K562 (cell line): ENCODE measurements around the gene NDUFAF3. TPM values are rescaled to one million over a fixed set of nuclear protein-coding genes. Genes with fewer than 3 reads are reported as not detected.

Experiments used
- ATAC-seq: fragments of 200-7000 bp; cut with Tn5 transposase; 3 replicates; pipeline ENCODE4 v1.9.1; 2020; ENCODE audit warnings: moderate library complexity
- BruUV-seq: library from RNA; stranded (reverse); fragments of 400-500 nt; replicated peaks from 2 replicates; lab custom pipeline; 2021; lab: Mats Ljungman, UMichigan
- CTCF ChIA-PET: fragments of 300-600 bp; formaldehyde crosslinking; extraction: SDS; loops from one replicate; lab custom pipeline; 2021; ENCODE audit warnings: low intra/inter-chr PET ratio; lab: Yijun Ruan, JAX
- POLR2A ChIA-PET: fragments of 300-600, 350-650 bp; sonication (Branson Sonifier 250); formaldehyde crosslinking; extraction: SDS; loops from one replicate; lab custom pipeline; 2021; ENCODE audit warnings: antibody characterized with exemption, inconsistent platforms; lab: Yijun Ruan, JAX
- DNase-seq, 4 experiments: peaks; one replicate each; pipeline versions ENCODE4 v3.0.0 to v3.0.0-alpha.2; 2011 to 2018; ENCODE audit warnings: low spot score in 3 of 4, mixed read lengths in 3 of 4; ENCODE audit errors: extremely low read depth in 1 of 4
- FAIRE-seq: peaks from 2 replicates; lab custom pipeline; 2011; peaks lifted over from hg19 to GRCh38; lab: Jason Lieb, UNC
- H2AFZ ChIP-seq: 2 replicates; pipeline ENCODE4 v1.6.0; 2011; ENCODE audit warnings: low read depth, low read length, control low read depth, inconsistent platforms
- H3K27ac ChIP-seq: fragments of 200-600 bp; 3 replicates; pipeline ENCODE4 v1.8.0; 2011; ENCODE audit warnings: low read depth, mild to moderate bottlenecking, control low read depth, inconsistent platforms, low read length, moderate library complexity, mixed read lengths; ENCODE audit errors: extremely low read depth
- H3K27me3 ChIP-seq, 2 experiments: fragments of 300-600 bp in 1 of 2; 2 replicates in 1 of 2; 3 replicates in 1 of 2; pipeline versions ENCODE4 v1.6.0 to v1.8.0; 2011; ENCODE audit warnings: inconsistent platforms in 2 of 2, low read length in 2 of 2, mild to moderate bottlenecking in 1 of 2, mixed read lengths in 1 of 2, moderate library complexity in 1 of 2; ENCODE audit not compliant: control insufficient read depth in 2 of 2, insufficient read depth in 2 of 2
- H3K36me3 ChIP-seq: fragments of 300-600 bp; 3 replicates; pipeline ENCODE4 v1.8.0; 2011; ENCODE audit warnings: mild to moderate bottlenecking, low read length, inconsistent platforms; ENCODE audit not compliant: control insufficient read depth, insufficient read depth
- H3K4me1 ChIP-seq, 2 experiments: fragments of 200-600 bp in 1 of 2; replicated peaks in 1 of 2; 2 replicates in 1 of 2; 3 replicates in 1 of 2; pipeline versions ENCODE4 v1.5.1 to v1.8.0; 2011; ENCODE audit warnings: inconsistent platforms in 2 of 2, low read length in 2 of 2, mild to moderate bottlenecking in 1 of 2, mixed read lengths in 1 of 2, moderate library complexity in 1 of 2; ENCODE audit not compliant: control insufficient read depth in 2 of 2, insufficient read depth in 2 of 2
- H3K4me2 ChIP-seq: 2 replicates; pipeline ENCODE4 v1.6.1; 2011; ENCODE audit warnings: low read length, control low read depth, inconsistent platforms, mixed read lengths; ENCODE audit not compliant: insufficient read depth
- H3K4me3 ChIP-seq: fragments of 200-600 bp; sonication (generic), shearing (Covaris generic); 2 replicates; pipeline ENCODE4 v1.5.1; 2016; ENCODE audit warnings: control low read depth, inconsistent platforms
- H3K79me2 ChIP-seq: fragments of 200-600 bp; 3 replicates; pipeline ENCODE4 v1.8.0; 2011; ENCODE audit warnings: low read length, inconsistent platforms; ENCODE audit not compliant: control insufficient read depth, insufficient read depth
- H3K9ac ChIP-seq, 2 experiments: 2 replicates each; pipeline versions ENCODE4 v1.6.0 to v1.6.1; 2011; ENCODE audit warnings: low read depth in 2 of 2, low read length in 2 of 2, control low read depth in 1 of 2, inconsistent platforms in 1 of 2, mild to moderate bottlenecking in 1 of 2, mixed read lengths in 1 of 2; ENCODE audit not compliant: insufficient read depth in 1 of 2
- H3K9me1 ChIP-seq: one replicate; pipeline ENCODE4 v1.6.0; 2011; ENCODE audit warnings: inconsistent platforms, mild to moderate bottlenecking, low read length, moderate library complexity; ENCODE audit not compliant: control insufficient read depth, insufficient read depth
- H3K9me3 ChIP-seq: replicated peaks from 2 replicates; pipeline ENCODE4 v1.5.1; 2011; ENCODE audit warnings: low read depth, low read length, inconsistent platforms; ENCODE audit not compliant: control insufficient read depth, insufficient read depth
- H4K20me1 ChIP-seq: replicated peaks from 2 replicates; pipeline ENCODE4 v1.6.1; 2011; ENCODE audit warnings: low read length, inconsistent platforms, mixed read lengths; ENCODE audit not compliant: control insufficient read depth, insufficient read depth
- E2F3 ChIP-seq: fragments of 250-450 bp; sonication (Bioruptor Pico); IDR thresholded peaks from 2 replicates; pipeline ENCODE4 v1.4.0; 2020; ENCODE audit warnings: mild to moderate bottlenecking
- ETV1 ChIP-seq: fragments of 450-650 bp; conservative IDR thresholded peaks from 2 replicates; pipeline ENCODE4 v1.6.1; 2016; ENCODE audit warnings: missing genetic modification characterization, control low read depth, low read depth, missing compliant biosample characterization
- NFIC ChIP-seq: fragments of 450-650 bp; IDR thresholded peaks from 2 replicates; pipeline ENCODE4 v1.6.1; 2017; ENCODE audit warnings: mild to moderate bottlenecking, inconsistent platforms
- SFPQ ChIP-seq: fragments of 200-400 bp; formaldehyde crosslinking; IDR thresholded peaks from 2 replicates; pipeline ENCODE4 v1.6.1; 2017; ENCODE audit warnings: mild to moderate bottlenecking, low read depth, low read length, moderate library complexity
- TOE1 ChIP-seq, 2 experiments: fragments of 450-650 bp in 1 of 2; sonication (generic) in 1 of 2; formaldehyde crosslinking in 1 of 2; IDR thresholded peaks; 2 replicates each; pipeline versions ENCODE4 v1.7.1 to v1.8.0; 2016 to 2022; ENCODE audit warnings: borderline replicate concordance in 2 of 2, mild to moderate bottlenecking in 2 of 2, antibody characterized with exemption in 1 of 2, inconsistent platforms in 1 of 2, low read depth in 1 of 2, missing genetic modification reagents in 1 of 2, moderate library complexity in 1 of 2
- WGBS: fragments of 100-300 bp; shearing (Covaris generic); methylation state at CpG from one replicate; pipeline ENCODE4 v1.1.6; 2016; ENCODE audit warnings: low coverage, mixed read lengths; ENCODE audit not compliant: insufficient coverage; ENCODE audit errors: missing lambda C conversion rate; 5-methylcytosine and 5-hydroxymethylcytosine counted together
- in situ Hi-C: fragments of 300-500 bp; cut with MboI; formaldehyde crosslinking; loops from 4 replicates; pipeline ENCODE4 v1.15.0; 2018; ENCODE audit warnings: inconsistent platforms, mixed read lengths
- intact Hi-C: fragments of 100-400 bp; cut with micrococcal nuclease; formaldehyde crosslinking; loops from 2 replicates; pipeline ENCODE4 v1.14.2; 2022
- polyA plus RNA-seq, 8 experiments: library from polyadenylated mRNA; depleted of rRNA in 4 of 8; stranded (reverse) in 5 of 8; unstranded in 3 of 8; fragments of >200 nt; fragmentation: Nextera tagmentation in 2 of 8; fragmentation: Illumina TruSeq in 1 of 8; extraction: Ambion mirVana in 2 of 8; extraction: Trizol in 1 of 8; gene quantifications; 2 replicates each; pipeline versions ENCODE4 v1.2.1 to v1.2.3, GENCODE V29; 2011 to 2014; ENCODE audit warnings: inconsistent platforms in 1 of 8, missing spikeins in 1 of 8
- total RNA-seq, 7 experiments: library from RNA; depleted of rRNA in 6 of 7; stranded (reverse); fragments of >200 nt in 6 of 7; fragmentation: Illumina TruSeq in 2 of 7; extraction: Trizol in 2 of 7; gene quantifications; 2 replicates each; pipeline versions ENCODE4 v1.2.1 to v1.2.3, GENCODE V29; 2011 to 2021; ENCODE audit warnings: low replicate concordance in 1 of 7
- TF ChIP-seq, protein P1 (sequence below): fragments of 450-650 bp; formaldehyde crosslinking; IDR thresholded peaks from 2 replicates; pipeline ENCODE4 v1.4.0; 2020; ENCODE audit warnings: mild to moderate bottlenecking, moderate library complexity

Gene NDUFAF3
- total and polyA plus RNA-seq, 9 of the 15 experiments (the other 6 are each of a cell fraction or from before 2014, with no cell fraction given): 17.0 to 127 (median 36.3) TPM

- DNase-seq: peak in 1 of 4 experiments; percentile 28
- TF ChIP-seq NFIC (peak; percentile 93), TOE1 (IDR thresholded peaks at IDR 0.05; ENCODE audit: borderline replicate concordance) (no peak), TOE1 (CRISPR knock-in tag; IDR thresholded peaks at IDR 0.05; ENCODE audit: borderline replicate concordance, low read depth) (no peak), E2F3 (CRISPR knock-in tag) (no peak), SFPQ (no peak), ETV1 (tag) (no peak)
- TF ChIP-seq, protein P1, sequence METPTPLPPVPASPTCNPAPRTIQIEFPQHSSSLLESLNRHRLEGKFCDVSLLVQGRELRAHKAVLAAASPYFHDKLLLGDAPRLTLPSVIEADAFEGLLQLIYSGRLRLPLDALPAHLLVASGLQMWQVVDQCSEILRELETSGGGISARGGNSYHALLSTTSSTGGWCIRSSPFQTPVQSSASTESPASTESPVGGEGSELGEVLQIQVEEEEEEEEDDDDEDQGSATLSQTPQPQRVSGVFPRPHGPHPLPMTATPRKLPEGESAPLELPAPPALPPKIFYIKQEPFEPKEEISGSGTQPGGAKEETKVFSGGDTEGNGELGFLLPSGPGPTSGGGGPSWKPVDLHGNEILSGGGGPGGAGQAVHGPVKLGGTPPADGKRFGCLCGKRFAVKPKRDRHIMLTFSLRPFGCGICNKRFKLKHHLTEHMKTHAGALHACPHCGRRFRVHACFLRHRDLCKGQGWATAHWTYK (CRISPR knock-in tag): no peak
These were observed 17.3 kb upstream of the NDUFAF3 start for GRCh38 chr3:49004352-49005302.

More at GRCh38 chr3:49004352-49005302, 17.3 kb upstream of the NDUFAF3 start:
- ATAC-seq (no peak), FAIRE-seq (no peak)
- H2AFZ ChIP-seq: no peak overlapping the region
- peaks cover 27% of the 10 kb centered on the region for H3K79me2 ChIP-seq
- H3K4me2 ChIP-seq: no peak overlapping the region
- ChIA-PET POLR2A (interaction anchor here (0.6 to 0.7 kb wide), 3 partner anchors 10 to 22 kb away, joined by 3 read pairs; no protein-coding TSS in a partner anchor), CTCF (no interaction called here)
- H3K9me1 ChIP-seq: no peaks in the 10 kb centered on the region
- H3K9me3 ChIP-seq: no peaks in the 10 kb centered on the region
- no peak overlapping the region for H3K27ac ChIP-seq
- no peak overlapping the region for H3K4me3 ChIP-seq
- in situ Hi-C loops: no loop called here
- peaks cover 8% of the 10 kb centered on the region for H4K20me1 ChIP-seq
- H3K27me3 ChIP-seq: no peaks in the 10 kb centered on the region
- peaks cover 7% of the 10 kb centered on the region; the same call in 2 of the 3 replicates for H3K36me3 ChIP-seq
- 75% methylated on average over 14 of the region's 16 CpGs for WGBS
- intact Hi-C loops: loop anchor here (5.0 kb wide), 1 partner anchor 87 kb away; the partner anchor contains the start of gene ARIH2
- no TSS peak for BruUV-seq
- peaks cover 19 to 43% of the 10 kb centered on the region in 2 experiments; a peak in 4 of 5 replicates for H3K4me1 ChIP-seq
- H3K9ac ChIP-seq: peak overlapping the region in 1 of 2 experiments; percentile 99; a peak in 1 of 4 replicates
